GM12873 (cell line): Measurements from ENCODE around the gene FOXA2.

Experiments used
- CTCF ChIP-seq: IDR thresholded peaks from 2 replicates; pipeline ENCODE4 v1.5.1; 2012; ENCODE audit warnings: low read depth, mild to moderate bottlenecking, moderate library complexity, low read length, control low read depth; ENCODE audit not compliant: insufficient read depth; ENCODE audit errors: missing control alignments

The FOXA2 gene

GRCh38 chr20:22531756-22532155, 52.6 kb downstream of the FOXA2 start:
- no peak for TF ChIP-seq CTCF

- no peak for TF ChIP-seq CTCF
These were observed 53.2 kb downstream of the FOXA2 start for GRCh38 chr20:22531056-22531615.
